Measurements from ENCODE around the gene SARM1. TPM values are rescaled to one million over a fixed set of nuclear protein-coding genes. Genes with fewer than 3 reads are reported as not detected.

Gene SARM1
- total and polyA plus RNA-seq, 9 of the 15 experiments (the other 6 are each of a cell fraction or from before 2014, with no cell fraction given) = 0.04 to 0.55 (median 0.11) TPM; not detected in 2

DNA sequence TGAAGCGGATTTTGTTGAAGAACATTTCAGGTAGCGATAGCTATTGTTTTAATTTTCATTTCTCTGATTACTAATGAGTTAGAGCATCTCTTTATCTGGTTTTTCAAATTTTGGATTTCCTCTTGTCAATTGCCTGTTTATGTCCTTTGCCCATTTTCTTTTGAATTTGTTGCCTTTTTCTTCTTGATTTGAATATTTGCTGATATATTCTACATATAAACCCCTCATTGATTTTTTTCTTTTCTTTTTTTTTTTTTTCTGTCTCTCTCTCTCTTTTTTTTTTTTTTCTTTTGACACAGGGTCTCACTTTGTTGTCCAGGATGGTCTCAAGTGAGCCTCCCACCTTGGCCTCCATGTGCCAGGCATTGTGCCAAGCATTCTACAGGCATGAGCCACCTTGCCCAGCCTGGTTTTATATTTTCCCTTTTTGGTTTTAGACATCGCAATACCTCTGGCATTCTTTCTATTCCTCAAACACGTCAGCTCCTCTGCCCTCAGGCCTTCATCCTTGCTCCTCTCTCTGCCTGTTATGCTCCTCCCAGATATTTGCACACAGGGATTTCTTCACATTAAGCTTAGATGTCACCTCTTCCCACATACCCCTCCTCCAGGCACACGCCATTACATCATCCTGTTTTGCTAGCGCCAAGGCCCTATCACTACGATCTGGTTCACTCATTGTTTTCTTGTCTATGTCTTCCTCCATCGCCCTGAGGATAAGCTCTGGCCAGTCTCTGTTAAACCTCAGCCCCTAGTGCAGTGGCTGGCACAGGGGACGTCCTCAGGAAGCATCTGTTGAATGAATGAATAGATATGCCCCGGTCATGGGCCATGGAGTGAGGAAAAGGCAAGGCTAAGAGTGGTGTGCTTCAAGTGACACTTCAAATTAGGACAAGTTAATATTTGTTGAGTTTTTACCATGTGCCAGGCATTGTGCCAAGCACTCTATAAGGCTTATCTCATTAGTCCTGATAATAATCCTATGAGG lies 8.6 kb downstream of the SARM1 start:
- Histone ChIP-seq H3K27me3 (ENCODE audit: control insufficient read depth in 2 of 2, insufficient read depth in 2 of 2, low read length in 2 of 2) (peaks cover 11 to 28% of the 10 kb centered on the region in 2 experiments; a peak in 3 of 5 replicates), H3K4me2 (ENCODE audit: insufficient read depth, low read length) (no peak overlapping the region; the same call in 1 of the 2 replicates), H3K36me3 (ENCODE audit: control insufficient read depth, insufficient read depth, low read length) (no peaks in the 10 kb centered on the region), H3K79me2 (ENCODE audit: control insufficient read depth, insufficient read depth, low read length) (no peaks in the 10 kb centered on the region), H3K9ac (ENCODE audit: insufficient read depth in 1 of 2, low read depth in 2 of 2, low read length in 2 of 2) (no peak overlapping the region), H3K9me1 (ENCODE audit: control insufficient read depth, insufficient read depth, low read length) (no peaks in the 10 kb centered on the region), H2AFZ (ENCODE audit: low read depth, low read length) (no peak overlapping the region), H3K4me3 (no peak overlapping the region), H3K4me1 (replicated peaks in 1 of 2; ENCODE audit: control insufficient read depth in 2 of 2, insufficient read depth in 2 of 2, low read length in 2 of 2) (peaks cover 3 to 19% of the 10 kb centered on the region in 2 experiments; a peak in 4 of 5 replicates), H3K27ac (ENCODE audit: extremely low read depth, low read depth, low read length) (no peak overlapping the region), H4K20me1 (replicated peaks; ENCODE audit: control insufficient read depth, insufficient read depth, low read length) (no peaks in the 10 kb centered on the region; the same call in 1 of the 2 replicates), H3K9me3 (replicated peaks; ENCODE audit: control insufficient read depth, insufficient read depth, low read depth, low read length) (no peaks in the 10 kb centered on the region)
- ATAC-seq = peak; percentile 50; the same call in 2 of the 3 replicates
- WGBS (ENCODE audit: insufficient coverage, low coverage, missing lambda C conversion rate) = 27% methylated on average over 10 of the region's 10 CpGs
- in situ Hi-C loops (cut with MboI) (no loop called here), intact Hi-C loops (cut with micrococcal nuclease) (loop anchor here (5.0 kb wide), 1 partner anchor 37 kb away; no protein-coding TSS in a partner anchor)
- ChIA-PET POLR2A (interaction anchor here (0.6 to 1.9 kb wide), 4 partner anchors 10 to 399 kb away, joined by 3 to 6 read pairs (median 4); partner anchors contain the start of gene VTN), CTCF (ENCODE audit: low intra/inter-chr PET ratio) (interaction anchor here (0.6 kb wide), 1 partner anchor 52 kb away, joined by 6 read pairs; no protein-coding TSS in a partner anchor)
- BruUV-seq (replicated peaks) = no TSS peak
- no peak for DNase-seq (ENCODE audit: extremely low read depth in 1 of 4, low spot score in 3 of 4)
- no peak for FAIRE-seq
- TF ChIP-seq, protein P1, sequence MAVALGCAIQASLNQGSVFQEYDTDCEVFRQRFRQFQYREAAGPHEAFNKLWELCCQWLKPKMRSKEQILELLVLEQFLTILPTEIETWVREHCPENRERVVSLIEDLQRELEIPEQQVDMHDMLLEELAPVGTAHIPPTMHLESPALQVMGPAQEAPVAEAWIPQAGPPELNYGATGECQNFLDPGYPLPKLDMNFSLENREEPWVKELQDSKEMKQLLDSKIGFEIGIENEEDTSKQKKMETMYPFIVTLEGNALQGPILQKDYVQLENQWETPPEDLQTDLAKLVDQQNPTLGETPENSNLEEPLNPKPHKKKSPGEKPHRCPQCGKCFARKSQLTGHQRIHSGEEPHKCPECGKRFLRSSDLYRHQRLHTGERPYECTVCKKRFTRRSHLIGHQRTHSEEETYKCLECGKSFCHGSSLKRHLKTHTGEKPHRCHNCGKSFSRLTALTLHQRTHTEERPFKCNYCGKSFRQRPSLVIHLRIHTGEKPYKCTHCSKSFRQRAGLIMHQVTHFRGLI (CRISPR knock-in tag; IDR thresholded peaks at IDR 0.05) = no peak
- TF ChIP-seq, protein P2, sequence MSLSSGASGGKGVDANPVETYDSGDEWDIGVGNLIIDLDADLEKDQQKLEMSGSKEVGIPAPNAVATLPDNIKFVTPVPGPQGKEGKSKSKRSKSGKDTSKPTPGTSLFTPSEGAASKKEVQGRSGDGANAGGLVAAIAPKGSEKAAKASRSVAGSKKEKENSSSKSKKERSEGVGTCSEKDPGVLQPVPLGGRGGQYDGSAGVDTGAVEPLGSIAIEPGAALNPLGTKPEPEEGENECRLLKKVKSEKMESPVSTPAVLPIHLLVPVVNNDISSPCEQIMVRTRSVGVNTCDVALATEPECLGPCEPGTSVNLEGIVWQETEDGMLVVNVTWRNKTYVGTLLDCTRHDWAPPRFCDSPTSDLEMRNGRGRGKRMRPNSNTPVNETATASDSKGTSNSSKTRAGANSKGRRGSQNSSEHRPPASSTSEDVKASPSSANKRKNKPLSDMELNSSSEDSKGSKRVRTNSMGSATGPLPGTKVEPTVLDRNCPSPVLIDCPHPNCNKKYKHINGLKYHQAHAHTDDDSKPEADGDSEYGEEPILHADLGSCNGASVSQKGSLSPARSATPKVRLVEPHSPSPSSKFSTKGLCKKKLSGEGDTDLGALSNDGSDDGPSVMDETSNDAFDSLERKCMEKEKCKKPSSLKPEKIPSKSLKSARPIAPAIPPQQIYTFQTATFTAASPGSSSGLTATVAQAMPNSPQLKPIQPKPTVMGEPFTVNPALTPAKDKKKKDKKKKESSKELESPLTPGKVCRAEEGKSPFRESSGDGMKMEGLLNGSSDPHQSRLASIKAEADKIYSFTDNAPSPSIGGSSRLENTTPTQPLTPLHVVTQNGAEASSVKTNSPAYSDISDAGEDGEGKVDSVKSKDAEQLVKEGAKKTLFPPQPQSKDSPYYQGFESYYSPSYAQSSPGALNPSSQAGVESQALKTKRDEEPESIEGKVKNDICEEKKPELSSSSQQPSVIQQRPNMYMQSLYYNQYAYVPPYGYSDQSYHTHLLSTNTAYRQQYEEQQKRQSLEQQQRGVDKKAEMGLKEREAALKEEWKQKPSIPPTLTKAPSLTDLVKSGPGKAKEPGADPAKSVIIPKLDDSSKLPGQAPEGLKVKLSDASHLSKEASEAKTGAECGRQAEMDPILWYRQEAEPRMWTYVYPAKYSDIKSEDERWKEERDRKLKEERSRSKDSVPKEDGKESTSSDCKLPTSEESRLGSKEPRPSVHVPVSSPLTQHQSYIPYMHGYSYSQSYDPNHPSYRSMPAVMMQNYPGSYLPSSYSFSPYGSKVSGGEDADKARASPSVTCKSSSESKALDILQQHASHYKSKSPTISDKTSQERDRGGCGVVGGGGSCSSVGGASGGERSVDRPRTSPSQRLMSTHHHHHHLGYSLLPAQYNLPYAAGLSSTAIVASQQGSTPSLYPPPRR (CRISPR knock-in tag; IDR thresholded peaks at IDR 0.05; ENCODE audit: borderline replicate concordance) = no peak
- TF ChIP-seq HCFC1 (IDR thresholded peaks at IDR 0.05; ENCODE audit: low read depth, low read length) = no peak
- peak; percentile 77 for TF ChIP-seq SOX6 (IDR thresholded peaks at IDR 0.05)
- no peak for TF ChIP-seq POLR2AphosphoS2 (IDR thresholded peaks at IDR 0.05; ENCODE audit: low read length)
- peak; percentile 84 for TF ChIP-seq CEBPB (tag; IDR thresholded peaks at IDR 0.05)
- no peak for TF ChIP-seq ILF3 (IDR thresholded peaks at IDR 0.05; ENCODE audit: borderline replicate concordance)
- no peak for TF ChIP-seq MXI1 (IDR thresholded peaks at IDR 0.05; ENCODE audit: low read depth, low read length)
- no peak for TF ChIP-seq ZNF589 (CRISPR knock-in tag; IDR thresholded peaks at IDR 0.05; ENCODE audit: low read depth)
- TF ChIP-seq ZNF57 (CRISPR knock-in tag; IDR thresholded peaks at IDR 0.05) = no peak
- no peak for TF ChIP-seq HIVEP1 (CRISPR knock-in tag; IDR thresholded peaks at IDR 0.05)
- TF ChIP-seq, protein P3, sequence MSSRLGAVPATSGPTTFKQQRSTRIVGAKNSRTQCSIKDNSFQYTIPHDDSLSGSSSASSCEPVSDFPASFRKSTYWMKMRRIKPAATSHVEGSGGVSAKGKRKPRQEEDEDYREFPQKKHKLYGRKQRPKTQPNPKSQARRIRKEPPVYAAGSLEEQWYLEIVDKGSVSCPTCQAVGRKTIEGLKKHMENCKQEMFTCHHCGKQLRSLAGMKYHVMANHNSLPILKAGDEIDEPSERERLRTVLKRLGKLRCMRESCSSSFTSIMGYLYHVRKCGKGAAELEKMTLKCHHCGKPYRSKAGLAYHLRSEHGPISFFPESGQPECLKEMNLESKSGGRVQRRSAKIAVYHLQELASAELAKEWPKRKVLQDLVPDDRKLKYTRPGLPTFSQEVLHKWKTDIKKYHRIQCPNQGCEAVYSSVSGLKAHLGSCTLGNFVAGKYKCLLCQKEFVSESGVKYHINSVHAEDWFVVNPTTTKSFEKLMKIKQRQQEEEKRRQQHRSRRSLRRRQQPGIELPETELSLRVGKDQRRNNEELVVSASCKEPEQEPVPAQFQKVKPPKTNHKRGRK (tag; IDR thresholded peaks at IDR 0.05) = peak; percentile 93
- TF ChIP-seq ILK (tag; IDR thresholded peaks at IDR 0.05; ENCODE audit: borderline replicate concordance, low read depth) = no peak

Data from K562 (cell line).